GM19023 (cell line): ENCODE data around the gene ATG12.
"Not testable (repeated sequence)": the region's sequence is repeated elsewhere in the genome, so short reads cannot be mapped to it uniquely, and the experiment has no call there.

Source experiments
- ATAC-seq: cut with Tn5 transposase; IDR thresholded peaks from one replicate; pipeline ENCODE4 v1.9.1; 2021; ENCODE audit warnings: mild to moderate bottlenecking, moderate library complexity; ENCODE audit not compliant: unreplicated experiment

Gene ATG12

DNA sequence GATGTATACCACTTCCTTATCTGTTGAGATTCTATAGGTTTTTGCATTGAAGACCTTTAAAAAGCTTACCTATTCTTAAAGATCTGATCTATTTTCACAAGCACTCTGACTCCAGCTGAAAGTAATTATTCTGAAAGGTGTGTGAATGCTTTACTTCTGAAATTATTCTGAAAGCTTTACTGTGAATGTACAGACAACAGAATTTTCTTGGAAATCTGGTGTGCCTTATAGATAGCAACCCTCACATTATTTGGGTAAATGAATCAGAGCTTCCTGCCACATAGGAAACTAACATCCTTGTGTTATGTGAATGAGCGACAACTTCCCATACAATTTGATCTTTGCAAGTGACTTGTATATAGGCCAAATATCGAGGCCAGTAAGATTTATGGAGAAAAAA, 31.4 kb downstream of the ATG12 start:
- no peak for ATAC-seq

DNA sequence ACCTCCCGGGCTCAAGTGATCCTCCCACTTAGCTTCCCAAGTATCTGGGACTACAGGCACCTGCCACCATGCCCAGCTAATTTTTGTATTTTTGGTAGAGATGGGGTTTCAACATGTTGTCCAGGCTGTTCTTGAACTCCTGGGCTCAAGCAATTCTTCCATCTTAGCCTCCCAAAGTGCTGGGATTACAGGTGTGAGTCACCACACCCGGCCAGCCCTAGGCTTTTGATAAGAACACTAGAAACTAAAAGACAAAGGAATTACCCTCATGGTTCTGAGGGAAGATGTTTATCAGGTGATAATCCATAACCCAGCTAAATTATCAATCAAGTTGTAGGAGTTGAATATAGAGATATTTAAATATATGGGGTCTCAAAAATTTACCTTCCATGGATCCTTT, 33.3 kb downstream of the ATG12 start:
- not testable (repeated sequence) for ATAC-seq

GRCh38 chr5:115807654-115808052, 33.7 kb downstream of the ATG12 start:
- ATAC-seq, result no peak

DNA sequence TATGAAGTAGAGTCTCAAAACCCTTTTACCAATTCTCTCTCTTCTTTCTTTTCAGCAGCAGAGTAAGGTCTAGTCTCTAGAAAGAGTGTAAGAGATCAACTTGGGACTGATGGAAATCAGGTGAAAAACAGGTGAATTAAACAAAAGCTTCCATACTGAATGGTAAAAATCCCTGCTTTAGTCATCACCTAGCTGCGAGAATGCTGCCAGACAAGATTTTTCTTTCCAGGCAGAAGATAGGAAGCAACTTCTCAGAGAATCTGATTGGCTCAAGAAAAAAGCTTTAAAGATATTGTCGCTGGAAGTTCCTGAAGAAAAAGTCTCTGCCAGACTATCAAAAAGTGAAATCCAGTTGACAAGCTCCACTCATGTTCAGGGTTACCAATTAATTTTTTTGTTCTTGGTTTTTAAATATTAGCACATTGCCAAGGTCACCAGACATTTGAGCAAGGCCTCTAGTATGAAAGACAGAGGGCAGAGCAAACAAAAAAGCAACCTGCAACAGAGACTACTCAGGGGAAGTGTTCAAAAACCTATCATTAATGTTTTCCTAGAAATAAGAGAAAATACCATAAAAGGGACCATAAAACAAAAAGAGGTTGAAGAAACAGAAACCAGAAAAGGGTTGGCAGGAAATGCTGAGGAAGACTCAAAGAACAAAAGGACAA, 34.2 kb downstream of the ATG12 start:
- no peak for ATAC-seq

DNA sequence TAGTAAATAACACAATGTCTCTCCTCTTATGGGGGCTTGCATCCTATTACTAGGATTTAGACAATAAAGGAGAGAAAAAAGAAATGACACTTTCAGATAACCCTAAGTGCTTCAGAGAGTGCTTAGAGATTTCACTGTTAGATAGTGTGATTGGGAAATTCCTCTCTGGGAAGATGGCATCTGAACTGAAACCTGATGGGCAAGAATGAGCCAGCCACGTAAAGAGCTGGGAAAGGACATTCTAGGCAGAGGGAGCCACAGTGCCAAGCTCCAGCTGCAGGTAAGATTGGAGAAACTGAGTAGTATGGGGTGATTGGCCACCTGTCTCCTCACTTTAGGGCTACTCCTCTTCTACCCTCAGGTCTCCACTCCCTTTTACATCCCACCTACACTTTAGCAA, 39.4 kb downstream of the ATG12 start:
- ATAC-seq, result no peak

- ATAC-seq, result no peak
Observed at GRCh38 chr5:115801152-115801551, 40.2 kb downstream of the ATG12 start.

- no peak for ATAC-seq
Observed at GRCh38 chr5:115800108-115800507, 41.3 kb downstream of the ATG12 start.

- no peak for ATAC-seq
Observed at GRCh38 chr5:115798252-115798651, 43.1 kb downstream of the ATG12 start.

DNA sequence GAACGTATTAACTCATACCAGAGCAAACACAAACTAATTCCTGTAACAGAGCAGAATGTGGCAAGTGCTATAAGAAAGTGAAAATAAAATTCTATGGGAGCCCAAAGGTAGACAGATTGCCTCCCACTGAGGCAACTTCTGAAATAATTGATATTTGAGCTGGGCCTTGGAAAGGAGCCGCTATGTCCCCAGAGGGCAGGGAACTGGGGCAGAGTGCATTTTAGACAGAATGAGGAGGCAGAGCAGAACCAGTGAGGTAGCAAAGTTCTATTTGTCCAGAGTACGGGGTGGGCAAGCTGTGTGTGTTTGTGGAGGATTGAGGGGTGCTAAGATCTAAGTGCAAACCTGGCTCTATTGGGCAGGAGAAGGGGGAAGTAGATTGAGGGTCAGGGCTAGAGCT, 44.7 kb downstream of the ATG12 start:
- ATAC-seq, result no peak

GRCh38 chr5:115795700-115796099, 45.7 kb downstream of the ATG12 start:
- ATAC-seq, result no peak

DNA sequence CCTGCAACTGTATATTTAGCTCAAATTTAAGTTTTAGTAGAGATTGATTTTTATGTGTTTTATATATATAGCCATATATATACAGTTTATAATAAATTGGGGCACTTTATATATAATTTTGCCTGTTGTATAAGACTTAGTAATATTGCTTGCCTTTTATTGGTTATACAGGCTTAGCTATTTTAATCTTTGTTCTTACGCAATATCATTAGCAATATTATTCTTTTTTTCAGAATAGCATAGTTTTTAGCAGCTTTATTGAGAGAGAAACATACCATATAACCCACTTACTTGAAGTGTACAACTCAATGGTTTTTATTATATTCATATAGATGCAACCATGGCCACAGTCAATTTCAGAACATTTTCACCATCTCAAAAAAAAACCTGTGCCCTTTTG, 52.9 kb downstream of the ATG12 start:
- ATAC-seq, result no peak

- no peak for ATAC-seq
Observed at GRCh38 chr5:115787426-115787825, 53.9 kb downstream of the ATG12 start.

- no peak for ATAC-seq
Observed at GRCh38 chr5:115785381-115786065, 55.8 kb downstream of the ATG12 start.

- no peak for ATAC-seq
Observed at GRCh38 chr5:115778417-115778816, 62.9 kb downstream of the ATG12 start.
